Measurements from ENCODE around the gene MYORG.

Gene MYORG

GRCh38 chr9:34400686-34401602 is 24.2 kb upstream of the MYORG start:
- TF ChIP-seq EZH2 (IDR thresholded peaks at IDR 0.05; ENCODE audit: borderline replicate concordance, low read depth, low read length, severe bottlenecking) (no peak), CTCF (IDR thresholded peaks at IDR 0.05; ENCODE audit: borderline replicate concordance, extremely low read depth, low read length, poor library complexity, severe bottlenecking) (no peak)
- ATAC-seq (ENCODE audit: insufficient read depth, low read depth) (no peak), DNase-seq (no peak)
- no peak overlapping the region for H3K4me3 ChIP-seq (ENCODE audit: low read depth in 1 of 2, low read length in 2 of 2)
- no peak overlapping the region for H3K4me2 ChIP-seq (ENCODE audit: insufficient read depth, low read length)
- no peaks in the 10 kb centered on the region for H3K4me1 ChIP-seq (ENCODE audit: insufficient read depth, low read length)
- no peaks in the 10 kb centered on the region for H3K27me3 ChIP-seq (ENCODE audit: insufficient read depth, low read length, poor library complexity)
- H3K36me3 ChIP-seq (ENCODE audit: insufficient read depth, low read length) = peaks cover 30% of the 10 kb centered on the region
- no peak overlapping the region for H2AFZ ChIP-seq (ENCODE audit: low read depth, low read length)
- H3K79me2 ChIP-seq (ENCODE audit: insufficient read depth, low read length) = no peaks in the 10 kb centered on the region
- H3K9ac ChIP-seq (ENCODE audit: low read depth, low read length) = no peak overlapping the region
- peaks cover 6% of the 10 kb centered on the region; the same call in 1 of the 2 replicates for H4K20me1 ChIP-seq (ENCODE audit: insufficient read depth, low read length)
- no peaks in the 10 kb centered on the region for H3K9me3 ChIP-seq (ENCODE audit: insufficient read depth, low read length, severe bottlenecking)
- no peak overlapping the region for H3K27ac ChIP-seq (ENCODE audit: low read length)

GRCh38 chr9:34400275-34400674 is 23.6 kb upstream of the MYORG start:
- Histone ChIP-seq H3K27me3 (ENCODE audit: insufficient read depth, low read length, poor library complexity) (no peaks in the 10 kb centered on the region), H3K9ac (ENCODE audit: low read depth, low read length) (no peak overlapping the region), H3K9me3 (ENCODE audit: insufficient read depth, low read length, severe bottlenecking) (no peaks in the 10 kb centered on the region), H4K20me1 (ENCODE audit: insufficient read depth, low read length) (peaks cover 6% of the 10 kb centered on the region; the same call in 1 of the 2 replicates), H2AFZ (ENCODE audit: low read depth, low read length) (no peak overlapping the region), H3K4me1 (ENCODE audit: insufficient read depth, low read length) (no peaks in the 10 kb centered on the region), H3K27ac (ENCODE audit: low read length) (no peak overlapping the region), H3K79me2 (ENCODE audit: insufficient read depth, low read length) (no peaks in the 10 kb centered on the region), H3K4me3 (ENCODE audit: low read depth in 1 of 2, low read length in 2 of 2) (no peak overlapping the region), H3K4me2 (ENCODE audit: insufficient read depth, low read length) (no peak overlapping the region), H3K36me3 (ENCODE audit: insufficient read depth, low read length) (peaks cover 30% of the 10 kb centered on the region)
- no peak for DNase-seq
- no peak for ATAC-seq (ENCODE audit: insufficient read depth, low read depth)
- TF ChIP-seq EZH2 (IDR thresholded peaks at IDR 0.05; ENCODE audit: borderline replicate concordance, low read depth, low read length, severe bottlenecking) (no peak), CTCF (IDR thresholded peaks at IDR 0.05; ENCODE audit: borderline replicate concordance, extremely low read depth, low read length, poor library complexity, severe bottlenecking) (no peak)

- DNase-seq (no peak), ATAC-seq (ENCODE audit: insufficient read depth, low read depth) (no peak)
- no peak overlapping the region for H3K27ac ChIP-seq (ENCODE audit: low read length)
- no peak overlapping the region for H3K9ac ChIP-seq (ENCODE audit: low read depth, low read length)
- H3K79me2 ChIP-seq (ENCODE audit: insufficient read depth, low read length) = no peaks in the 10 kb centered on the region
- H2AFZ ChIP-seq (ENCODE audit: low read depth, low read length) = no peak overlapping the region
- H3K4me2 ChIP-seq (ENCODE audit: insufficient read depth, low read length) = no peak overlapping the region
- H3K9me3 ChIP-seq (ENCODE audit: insufficient read depth, low read length, severe bottlenecking) = no peaks in the 10 kb centered on the region
- H3K4me1 ChIP-seq (ENCODE audit: insufficient read depth, low read length) = no peaks in the 10 kb centered on the region
- no peak overlapping the region for H3K4me3 ChIP-seq (ENCODE audit: low read depth in 1 of 2, low read length in 2 of 2)
- no peak for TF ChIP-seq CTCF (IDR thresholded peaks at IDR 0.05; ENCODE audit: borderline replicate concordance, extremely low read depth, low read length, poor library complexity, severe bottlenecking)
- TF ChIP-seq EZH2 (IDR thresholded peaks at IDR 0.05; ENCODE audit: borderline replicate concordance, low read depth, low read length, severe bottlenecking) = no peak
- H4K20me1 ChIP-seq (ENCODE audit: insufficient read depth, low read length) = peaks cover 6% of the 10 kb centered on the region; the same call in 1 of the 2 replicates
- H3K27me3 ChIP-seq (ENCODE audit: insufficient read depth, low read length, poor library complexity) = no peaks in the 10 kb centered on the region
- H3K36me3 ChIP-seq (ENCODE audit: insufficient read depth, low read length) = peaks cover 27% of the 10 kb centered on the region
These were observed 23.0 kb upstream of the MYORG start for GRCh38 chr9:34399729-34400128.
